ELF-1 (cell line): ENCODE results near the gene CYP2C19.
"Not testable (repeated sequence)": the region's sequence is repeated elsewhere in the genome, so short reads cannot be mapped to it uniquely, and the experiment has no call there.

Experiments
- DNase-seq: peaks from one replicate; pipeline ENCODE4 v3.0.0-alpha.2; 2016; ENCODE audit warnings: low read depth, low spot score

The CYP2C19 gene

DNA sequence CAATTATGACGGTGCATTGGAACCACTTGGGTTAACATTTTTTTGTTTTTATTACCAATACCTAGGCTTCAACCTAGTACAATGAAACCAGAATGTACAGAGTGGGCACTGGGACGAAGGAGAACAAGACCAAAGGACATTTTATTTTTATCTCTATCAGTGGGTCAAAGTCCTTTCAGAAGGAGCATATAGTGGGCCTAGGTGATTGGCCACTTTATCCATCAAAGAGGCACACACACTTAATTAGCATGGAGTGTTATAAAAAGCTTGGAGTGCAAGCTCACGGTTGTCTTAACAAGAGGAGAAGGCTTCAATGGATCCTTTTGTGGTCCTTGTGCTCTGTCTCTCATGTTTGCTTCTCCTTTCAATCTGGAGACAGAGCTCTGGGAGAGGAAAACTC lies at the start of gene CYP2C19:
Gene CYP2C19, plus strand, starts transcription at position 289 of the 400 bp plus-strand sequence. Its CDS starts 25 bp downstream, at position 314.
- DNase-seq, result no peak

DNA sequence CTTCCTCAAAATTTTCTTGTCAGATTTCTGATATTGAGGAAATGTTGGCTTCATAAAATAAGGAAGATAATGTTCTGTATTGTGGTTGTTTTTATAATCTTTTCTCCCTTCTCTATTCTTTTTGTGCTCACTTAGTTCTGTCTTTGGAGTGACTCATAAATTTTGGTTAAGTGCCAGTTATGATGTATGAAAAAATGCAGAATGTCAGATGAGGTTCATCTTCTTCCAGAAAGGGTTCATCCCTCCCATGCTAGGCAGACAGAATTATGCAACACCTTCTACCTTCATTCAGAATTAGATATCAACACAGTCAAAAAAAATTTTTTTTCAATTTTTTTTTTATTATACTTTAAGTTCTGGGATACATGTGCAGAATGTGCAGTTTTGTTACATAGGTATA lies 36.6 kb upstream of the CYP2C19 start:
- DNase-seq, result no peak

DNA sequence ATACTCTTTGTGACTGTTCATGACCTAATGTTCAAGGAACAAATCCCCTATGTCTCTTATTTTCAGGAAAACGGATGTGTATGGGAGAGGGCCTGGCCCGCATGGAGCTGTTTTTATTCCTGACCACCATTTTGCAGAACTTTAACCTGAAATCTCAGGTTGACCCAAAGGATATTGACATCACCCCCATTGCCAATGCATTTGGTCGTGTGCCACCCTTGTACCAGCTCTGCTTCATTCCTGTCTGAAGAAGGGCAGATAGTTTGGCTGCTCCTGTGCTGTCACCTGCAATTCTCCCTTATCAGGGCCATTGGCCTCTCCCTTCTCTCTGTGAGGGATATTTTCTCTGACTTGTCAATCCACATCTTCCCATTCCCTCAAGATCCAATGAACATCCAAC lies 27.3 kb upstream of the CYP2C19 start:
- DNase-seq, result no peak

DNA sequence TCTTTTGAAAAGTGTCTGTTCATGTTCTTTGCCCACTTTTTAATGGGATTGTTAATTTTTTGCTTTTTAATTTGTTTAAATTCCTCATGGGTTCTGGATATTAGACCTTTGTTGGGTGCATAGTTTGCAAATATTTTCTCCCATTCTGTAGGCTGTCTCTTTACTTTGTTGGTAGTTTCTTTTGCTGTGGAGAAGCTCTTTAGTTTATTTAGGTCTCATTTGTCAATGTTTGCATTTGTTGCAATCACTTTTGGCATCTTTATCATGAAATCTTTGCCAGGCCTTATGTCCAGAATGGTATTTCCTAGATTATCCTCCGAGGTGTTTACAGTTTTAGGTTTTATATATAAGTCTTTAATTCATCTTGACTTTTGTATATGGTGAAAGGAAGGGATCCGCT lies 23.9 kb upstream of the CYP2C19 start:
- DNase-seq, result no peak

DNA sequence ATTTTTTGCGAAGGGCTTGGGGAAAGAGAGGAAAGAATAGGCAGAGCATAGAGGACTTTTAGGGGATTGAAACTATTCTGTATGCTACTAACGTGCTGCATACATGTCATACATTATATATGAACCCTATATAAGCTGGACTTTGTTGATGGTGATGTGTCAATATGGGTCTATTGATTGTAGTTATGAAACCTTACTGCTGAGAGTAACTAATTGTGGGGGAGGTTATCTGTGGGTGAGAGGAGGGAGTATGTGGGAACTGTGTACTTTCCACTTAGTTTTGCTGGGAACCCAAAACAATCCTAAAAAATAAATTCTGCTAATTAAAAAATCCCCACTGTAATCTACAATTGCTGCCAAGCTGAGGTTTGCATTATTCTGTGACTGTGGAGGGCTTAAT lies 15.3 kb upstream of the CYP2C19 start:
- no peak for DNase-seq

DNA sequence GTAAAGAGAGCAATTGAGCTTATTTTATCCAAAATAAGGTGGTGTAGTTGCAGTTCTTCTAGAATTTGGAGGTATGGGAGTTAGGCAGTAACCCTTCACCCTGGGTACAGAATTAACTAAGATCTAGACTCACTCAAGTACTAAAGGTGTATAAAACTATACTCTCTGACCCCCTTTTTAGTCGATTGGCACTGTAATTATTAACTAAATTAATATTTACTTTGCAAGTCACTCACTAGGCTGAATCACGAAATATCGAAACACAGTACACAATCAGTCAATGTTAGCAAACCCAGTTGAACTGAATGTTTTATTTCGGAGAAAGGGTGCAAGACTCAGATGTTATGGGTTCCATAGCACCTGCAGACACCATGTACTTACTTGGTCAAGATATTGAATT lies 14.6 kb upstream of the CYP2C19 start:
- no peak for DNase-seq

DNA sequence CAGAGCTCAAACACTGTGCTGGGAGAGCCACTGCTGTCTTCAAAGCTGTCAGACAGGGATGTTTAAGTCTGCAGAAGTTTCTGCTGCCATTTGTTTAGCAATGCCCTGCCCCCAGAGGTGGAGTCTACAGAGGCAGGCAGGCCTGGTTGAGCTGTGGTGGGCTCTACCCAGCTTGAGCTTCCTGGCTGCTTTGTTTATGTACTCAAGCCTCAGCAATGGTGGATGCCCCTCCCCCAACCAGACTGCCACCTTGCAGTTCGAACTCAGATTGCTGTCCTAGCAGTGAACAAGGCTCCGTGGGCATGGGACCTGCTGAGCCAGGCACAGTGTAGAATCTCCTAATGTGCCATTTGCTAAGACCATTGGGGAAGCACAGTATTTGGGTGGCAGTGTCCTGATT lies 4.6 kb upstream of the CYP2C19 start:
- DNase-seq, result peak; percentile 35

DNA sequence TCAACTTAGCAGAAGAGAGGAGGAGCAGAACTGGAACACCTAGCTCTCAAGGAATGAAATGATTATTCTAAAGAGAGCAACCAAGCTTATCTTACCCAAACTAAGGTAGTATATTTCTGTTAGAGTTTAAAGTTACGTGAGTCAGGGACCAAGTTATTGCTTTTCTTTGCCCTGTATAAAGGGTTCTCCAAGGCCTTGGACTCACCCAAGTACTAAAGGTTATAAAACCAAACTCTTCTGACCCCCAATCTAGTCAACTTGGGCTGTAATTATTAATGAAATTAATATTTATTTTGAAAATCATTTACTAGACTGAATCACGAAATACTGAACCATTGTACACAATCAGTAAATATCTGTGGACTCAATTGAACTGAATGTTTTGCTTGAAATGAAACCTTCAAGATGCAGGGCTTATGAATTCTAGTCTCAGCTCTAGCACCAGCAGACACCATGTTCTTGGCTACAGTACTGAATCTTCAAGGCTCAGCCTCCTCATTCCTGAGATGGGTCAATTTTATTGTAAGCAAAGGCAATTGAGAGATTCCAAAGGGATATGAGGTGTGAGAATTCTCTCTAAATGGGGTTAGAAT lies 1.8 kb upstream of the CYP2C19 start:
- DNase-seq, result no peak

DNA sequence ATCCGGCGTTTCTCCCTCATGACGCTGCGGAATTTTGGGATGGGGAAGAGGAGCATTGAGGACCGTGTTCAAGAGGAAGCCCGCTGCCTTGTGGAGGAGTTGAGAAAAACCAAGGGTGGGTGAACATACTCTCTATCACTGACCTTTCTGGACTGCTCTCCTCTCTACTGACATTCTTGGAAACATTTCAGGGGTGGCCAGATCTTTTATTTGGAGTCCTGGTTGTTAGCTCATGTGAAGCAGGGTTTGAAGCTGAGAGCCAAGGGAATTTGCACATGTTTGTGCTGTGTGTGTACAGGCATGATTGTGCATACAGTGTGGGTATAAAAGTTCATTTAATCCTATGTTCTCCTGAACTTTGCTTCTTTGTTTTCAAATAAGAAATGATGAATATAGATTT lies 12.9 kb downstream of the CYP2C19 start:
- not testable (repeated sequence) for DNase-seq

DNA sequence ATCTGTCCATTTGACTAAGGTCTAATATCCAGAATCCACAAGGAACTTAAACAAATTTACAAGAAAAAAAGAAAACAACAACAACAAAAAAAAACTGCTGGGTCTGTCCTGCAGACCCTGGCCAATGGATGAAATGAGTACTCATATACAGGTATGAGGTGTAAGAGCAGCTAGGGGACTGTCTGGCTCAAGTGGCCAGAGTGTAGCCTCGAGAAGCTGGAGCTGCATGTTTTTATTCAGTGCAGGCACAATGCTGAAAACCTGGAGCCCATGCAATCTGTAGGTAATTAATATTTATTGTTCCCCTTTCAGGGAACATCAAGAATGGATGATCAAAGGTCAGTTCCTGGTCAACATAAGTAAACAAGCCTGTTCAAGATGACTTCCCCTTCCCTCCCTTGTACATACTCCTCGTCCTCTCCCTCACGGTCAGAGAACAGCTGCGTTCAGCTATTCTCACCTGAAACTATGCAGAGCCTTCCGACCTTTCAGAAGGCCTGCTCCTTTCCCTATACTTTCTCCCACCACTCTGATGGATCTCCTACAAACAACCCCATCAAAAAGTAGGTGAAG lies 15.5 kb downstream of the CYP2C19 start:
- DNase-seq, result no peak

DNA sequence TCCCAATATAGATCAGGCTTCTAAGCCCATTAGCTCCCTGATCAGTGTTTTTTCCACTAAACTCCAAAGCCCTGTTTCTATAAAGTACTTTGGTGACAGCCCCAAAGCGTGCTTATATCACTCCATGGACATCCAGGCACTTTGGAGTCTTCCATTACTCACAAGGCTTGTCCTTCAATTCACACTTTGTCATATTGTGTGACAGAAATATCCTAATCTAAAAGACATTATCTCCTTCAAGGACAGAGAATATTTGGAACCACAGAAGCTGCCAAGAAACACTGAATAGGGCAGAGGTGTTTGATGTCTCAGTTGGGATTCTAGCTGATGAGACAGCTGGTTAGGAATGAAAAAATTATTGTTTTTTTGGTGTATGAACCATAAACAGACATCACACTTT lies 18.4 kb downstream of the CYP2C19 start:
- DNase-seq, result no peak

DNA sequence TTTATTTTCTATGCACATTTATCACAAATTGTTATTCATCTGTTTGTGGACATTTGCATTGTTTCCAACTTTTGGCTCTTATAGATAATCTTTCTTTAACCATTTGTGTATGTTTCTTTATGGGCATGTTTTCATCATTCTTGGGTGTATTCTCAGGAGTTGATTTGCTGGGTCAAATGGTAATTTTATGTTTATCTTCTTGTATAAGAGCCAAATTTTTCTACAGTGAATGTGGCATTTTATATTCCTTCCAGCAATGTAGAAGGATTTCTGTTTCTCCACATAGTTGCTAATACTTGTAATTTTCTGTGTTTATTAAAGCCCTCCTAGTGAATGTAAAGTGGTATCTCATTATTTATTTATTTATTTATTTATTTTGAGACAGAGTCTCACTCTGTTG lies 21.8 kb downstream of the CYP2C19 start:
- DNase-seq, result no peak

DNA sequence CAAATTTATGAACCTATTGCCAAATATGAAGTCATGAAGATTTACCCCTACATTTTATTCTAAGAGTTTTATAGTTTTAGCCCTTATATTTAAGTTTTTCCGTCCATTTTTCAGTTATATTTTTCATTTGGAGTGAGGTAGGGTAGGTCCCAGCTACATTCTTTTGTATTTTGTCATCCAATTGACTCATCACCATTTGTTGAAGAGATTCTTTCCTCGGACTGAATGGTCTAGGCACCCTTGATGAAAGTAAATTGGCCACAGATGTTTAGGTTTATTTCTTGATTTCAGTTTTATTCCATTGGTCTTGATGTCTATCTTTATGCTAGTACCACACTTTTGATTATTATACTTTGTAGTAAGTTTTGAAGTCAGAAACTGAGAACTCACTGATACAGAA lies 22.7 kb downstream of the CYP2C19 start:
- DNase-seq, result no peak

DNA sequence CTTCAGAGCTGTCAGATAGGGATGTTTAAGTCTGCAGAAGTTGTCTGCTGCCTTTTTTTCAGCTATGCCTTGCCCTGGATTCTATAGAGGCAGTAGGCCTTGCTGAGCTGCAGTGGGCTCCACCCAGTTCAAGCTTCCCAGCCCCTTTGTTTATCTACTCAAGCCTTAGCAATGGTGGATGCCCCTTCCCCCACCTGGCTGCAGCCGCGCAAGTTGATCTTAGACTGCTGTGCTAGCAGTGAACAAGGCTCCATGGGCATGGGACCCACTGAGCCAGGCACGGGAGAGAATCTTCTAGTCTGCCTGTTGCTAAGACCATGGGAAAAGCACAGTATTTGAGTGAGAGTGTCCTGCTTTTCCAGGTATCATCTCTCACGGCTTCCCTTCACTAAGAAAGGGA lies 38.1 kb downstream of the CYP2C19 start:
- DNase-seq, result not testable (repeated sequence)

DNA sequence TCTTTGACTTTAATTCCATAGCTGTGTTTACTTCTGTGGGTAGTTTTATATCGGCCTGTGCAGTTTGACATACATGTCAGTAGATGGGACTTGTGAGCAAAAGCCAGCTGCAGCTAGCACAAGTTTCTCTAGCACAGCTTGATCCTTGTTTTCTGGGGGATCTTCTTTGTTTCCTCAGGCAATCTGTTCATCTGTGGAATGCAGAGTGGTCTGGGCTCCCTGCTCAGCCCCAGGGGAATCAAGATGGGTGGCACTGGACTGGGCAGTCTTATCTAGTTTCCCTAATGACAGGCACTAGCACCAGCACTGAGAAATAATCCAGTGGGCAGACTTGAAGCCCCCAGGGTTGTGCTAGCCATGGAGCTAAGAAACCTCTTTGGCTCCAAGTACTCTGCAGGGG lies 40.8 kb downstream of the CYP2C19 start:
- peak; percentile 82 for DNase-seq

DNA sequence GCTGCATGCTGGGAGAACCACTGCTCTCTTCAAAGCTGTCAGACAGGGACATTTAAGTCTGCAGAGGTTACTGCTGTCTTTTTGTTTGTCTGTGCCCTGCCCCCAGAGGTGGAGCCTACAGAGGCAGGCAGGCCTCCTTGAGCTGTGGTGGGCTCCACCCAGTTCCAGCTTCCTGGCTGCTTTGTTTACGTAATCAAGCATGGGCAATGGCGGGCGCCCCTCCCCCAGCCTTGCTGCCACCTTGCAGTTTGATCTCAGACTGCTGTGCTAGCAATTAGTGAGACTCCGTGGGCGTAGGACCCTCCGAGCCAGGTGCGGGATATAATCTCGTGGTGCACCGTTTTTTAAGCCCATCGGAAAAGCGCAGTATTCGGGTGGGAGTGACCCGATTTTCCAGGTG lies 67.5 kb downstream of the CYP2C19 start:
- not testable (repeated sequence) for DNase-seq

DNA sequence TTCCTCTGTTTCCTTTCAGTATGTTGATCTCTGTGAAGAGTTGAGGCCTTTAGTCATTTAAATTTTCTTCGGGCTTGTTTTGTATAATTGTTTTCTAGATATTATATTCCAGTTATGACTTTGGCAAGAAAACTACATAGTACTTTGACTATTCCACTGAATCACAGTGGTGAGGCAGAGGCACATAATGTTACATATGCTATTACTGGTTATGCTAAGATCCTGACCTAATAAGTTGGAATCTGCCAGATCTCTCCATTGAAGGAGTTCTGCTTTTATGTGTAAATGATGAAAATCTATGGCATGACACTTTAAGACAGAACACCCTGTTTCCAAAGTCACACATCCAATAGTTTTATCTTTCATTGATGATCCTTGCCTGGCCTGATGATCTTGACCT lies 83.7 kb downstream of the CYP2C19 start:
- DNase-seq, result no peak

DNA sequence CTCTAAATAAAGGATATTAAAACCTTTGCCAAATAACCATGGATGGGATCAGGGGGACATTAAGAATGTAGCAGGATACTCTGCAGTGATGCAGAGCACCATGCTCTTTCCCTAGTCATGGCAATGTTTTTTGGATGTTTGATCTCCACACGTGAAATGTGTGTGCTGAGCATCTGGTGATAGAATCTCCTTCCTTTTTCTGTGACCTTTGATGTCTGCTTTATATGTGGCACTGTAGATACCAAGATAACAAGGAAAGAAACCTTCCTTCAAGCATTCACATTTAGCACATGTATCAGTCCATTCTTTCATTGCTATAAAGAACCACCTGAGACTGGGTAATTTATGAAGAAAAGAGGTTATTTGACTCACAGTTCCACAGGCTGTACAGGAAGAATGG lies 88.3 kb downstream of the CYP2C19 start:
- no peak for DNase-seq

DNA sequence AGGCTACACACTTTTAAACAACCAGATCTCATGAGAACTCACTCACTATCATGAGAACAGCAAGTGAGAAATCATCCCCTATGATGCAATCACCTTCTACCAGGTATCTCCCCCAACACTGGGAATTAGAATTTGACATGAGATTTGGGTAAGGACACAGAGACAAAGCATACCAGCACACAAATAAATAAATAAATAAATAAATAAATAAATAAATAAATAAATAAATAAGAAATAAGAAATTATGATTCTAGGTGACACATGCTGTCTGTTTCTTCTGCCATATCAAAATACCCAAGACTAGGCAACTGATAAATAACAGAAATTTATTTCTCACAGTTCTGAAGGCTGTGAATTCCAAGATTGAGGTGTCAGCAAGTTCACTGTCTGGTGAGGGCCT lies 88.8 kb downstream of the CYP2C19 start:
- no peak for DNase-seq

DNA sequence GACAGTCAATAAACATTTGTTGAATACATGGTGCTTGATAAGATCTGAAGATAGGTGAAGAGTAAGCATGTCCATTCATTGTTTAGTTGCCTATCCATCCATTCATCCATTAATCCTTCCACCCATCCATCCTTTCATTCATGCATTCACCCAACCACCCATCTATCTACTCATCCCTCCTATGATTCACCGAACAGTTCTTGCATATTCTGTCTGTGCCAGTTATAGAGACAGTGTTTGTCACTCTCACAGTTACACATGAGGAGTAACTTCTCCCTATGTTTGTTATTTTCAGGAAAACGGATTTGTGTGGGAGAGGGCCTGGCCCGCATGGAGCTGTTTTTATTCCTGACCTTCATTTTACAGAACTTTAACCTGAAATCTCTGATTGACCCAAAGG lies 90.0 kb downstream of the CYP2C19 start:
- no peak for DNase-seq

DNA sequence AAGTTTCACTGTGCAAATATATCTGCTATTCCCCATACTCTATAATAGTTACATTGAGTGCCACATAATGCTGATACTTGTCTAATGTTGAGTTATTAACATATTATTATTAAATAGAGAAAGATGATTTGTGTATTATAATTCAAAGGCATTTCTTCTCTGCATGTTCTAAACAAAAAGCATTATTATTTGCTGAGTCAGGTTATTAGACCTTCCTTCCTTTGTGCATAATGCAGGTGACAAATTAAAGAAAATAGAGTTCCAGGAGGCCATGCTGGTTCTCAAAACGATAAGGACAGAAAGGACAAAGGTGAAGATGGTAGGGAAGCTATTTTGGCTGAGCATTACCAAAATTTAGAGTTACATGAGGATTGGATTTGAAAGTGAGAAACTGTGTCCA lies 90.6 kb downstream of the CYP2C19 start:
- DNase-seq, result no peak

DNA sequence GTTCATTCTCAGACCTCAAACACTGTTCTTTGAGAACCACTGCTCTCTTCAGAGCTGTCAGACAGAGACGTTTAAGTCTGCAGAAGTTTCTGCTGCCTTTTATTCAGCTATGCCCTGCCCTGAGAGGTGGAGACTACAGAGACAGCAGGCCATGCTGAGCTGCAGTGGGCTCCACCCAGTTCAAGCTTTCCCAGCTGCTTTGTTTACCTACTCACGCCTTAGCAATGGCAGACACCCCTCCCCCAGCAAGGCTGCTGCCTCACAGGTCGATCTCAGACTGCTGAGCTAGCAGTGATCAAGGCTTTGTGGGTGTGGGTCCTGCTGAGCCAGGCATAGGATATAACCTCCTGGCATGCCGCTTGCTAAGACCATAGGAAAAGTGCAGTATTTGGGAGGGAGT lies 95.5 kb downstream of the CYP2C19 start:
- peak; percentile 17 for DNase-seq

DNA sequence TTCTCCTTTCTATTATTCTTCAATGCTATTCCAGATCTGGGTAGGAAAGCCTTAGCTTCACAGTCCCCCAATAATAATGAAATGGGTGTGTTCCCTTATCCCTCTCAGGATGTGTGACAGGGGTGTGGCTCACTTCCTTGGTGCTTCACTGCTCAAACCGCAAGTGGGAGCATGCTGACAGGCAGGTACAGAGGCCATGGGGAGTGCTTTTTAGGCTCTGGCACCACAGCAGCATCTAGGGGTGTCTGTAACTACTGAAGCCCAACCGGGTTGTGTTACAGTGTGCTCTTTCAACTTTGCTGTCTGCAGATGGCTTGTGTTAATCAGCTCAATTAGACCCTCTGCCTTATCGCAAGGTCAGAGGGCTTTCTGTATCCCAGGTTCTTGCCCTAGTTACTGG lies 96.6 kb downstream of the CYP2C19 start:
- no peak for DNase-seq

DNA sequence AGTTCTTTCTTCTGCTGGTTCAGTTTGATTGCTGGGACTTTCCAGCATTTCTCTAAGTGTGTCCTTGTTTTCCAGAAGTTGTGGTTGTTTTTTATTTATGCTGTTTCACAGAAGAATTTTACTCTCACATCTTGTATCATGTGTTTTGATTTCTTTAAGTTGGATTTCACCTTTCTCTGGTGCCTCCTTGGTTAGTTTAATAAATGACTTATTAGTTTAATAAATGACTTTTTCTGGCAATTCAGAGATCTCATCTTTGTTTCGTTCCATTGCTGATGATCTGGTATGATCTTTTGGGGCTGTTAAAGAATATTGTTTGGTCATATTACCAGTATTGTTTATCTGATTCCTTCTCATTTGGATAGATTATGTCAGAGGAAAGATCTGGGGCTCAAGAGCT lies 116.2 kb downstream of the CYP2C19 start:
- DNase-seq, result no peak
